Measurements from ENCODE around the gene DHRS9.
"Not testable (repeated sequence)": the region's sequence is repeated elsewhere in the genome, so short reads cannot be mapped to it uniquely, and the experiment has no call there.

The DHRS9 gene

GRCh38 chr2:169136428-169136827 is 67.1 kb downstream of the DHRS9 start:
- not testable (repeated sequence) for FAIRE-seq

DNA sequence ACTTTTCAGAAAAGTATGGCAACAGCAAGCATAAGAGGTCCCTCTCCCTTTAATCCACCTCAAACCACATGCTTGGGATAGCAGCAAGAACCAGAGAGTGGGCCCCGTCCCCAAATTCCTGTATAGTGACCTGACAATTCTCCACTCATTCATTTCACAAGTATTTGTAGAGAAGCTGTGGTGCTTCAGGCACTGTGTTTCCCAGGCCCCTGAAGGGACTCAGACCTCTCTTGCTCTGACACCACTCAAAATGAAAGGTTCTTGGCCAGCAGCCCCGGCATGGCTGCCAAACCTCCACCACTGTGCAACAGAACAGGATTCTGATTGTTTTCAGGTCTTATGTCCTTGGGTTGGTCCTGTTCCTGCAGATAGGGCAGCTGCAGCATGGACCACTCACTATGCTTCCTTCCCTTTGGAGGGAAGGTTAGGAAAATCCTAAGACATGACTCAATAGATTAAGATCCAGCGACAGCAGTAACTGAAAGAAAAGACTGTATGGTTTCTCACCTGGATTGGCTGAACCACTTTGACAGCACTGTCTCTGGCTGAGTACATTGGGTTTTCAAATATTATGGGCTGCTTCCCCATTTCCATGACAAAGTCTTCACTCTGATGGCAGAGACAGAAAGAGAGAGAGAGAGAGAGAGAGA is 67.6 kb downstream of the DHRS9 start:
- FAIRE-seq: no peak

GRCh38 chr2:169137924-169138323 is 68.6 kb downstream of the DHRS9 start:
- no peak for FAIRE-seq

DNA sequence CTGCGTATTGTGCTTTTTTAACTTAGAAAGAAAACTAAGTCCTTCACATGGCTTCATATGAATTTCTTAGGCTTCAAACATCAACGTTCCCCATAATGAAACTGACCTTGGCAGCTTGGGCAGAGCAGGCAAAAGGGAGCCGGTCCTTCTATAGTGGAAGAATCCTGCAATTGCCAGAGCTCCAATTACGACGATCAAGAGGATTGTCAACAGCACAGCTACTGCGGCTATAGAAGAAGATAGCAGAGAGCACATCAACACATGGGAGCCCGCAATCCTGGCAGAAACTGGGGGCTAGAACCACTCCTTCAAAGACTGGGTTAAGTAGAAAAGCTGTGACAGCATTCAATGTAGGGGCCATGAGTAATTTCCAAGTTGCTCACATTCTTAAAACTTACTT is 69.8 kb downstream of the DHRS9 start:
- no peak for FAIRE-seq

- no peak for FAIRE-seq
Observed at GRCh38 chr2:169139993-169140767, 70.8 kb downstream of the DHRS9 start.

DNA sequence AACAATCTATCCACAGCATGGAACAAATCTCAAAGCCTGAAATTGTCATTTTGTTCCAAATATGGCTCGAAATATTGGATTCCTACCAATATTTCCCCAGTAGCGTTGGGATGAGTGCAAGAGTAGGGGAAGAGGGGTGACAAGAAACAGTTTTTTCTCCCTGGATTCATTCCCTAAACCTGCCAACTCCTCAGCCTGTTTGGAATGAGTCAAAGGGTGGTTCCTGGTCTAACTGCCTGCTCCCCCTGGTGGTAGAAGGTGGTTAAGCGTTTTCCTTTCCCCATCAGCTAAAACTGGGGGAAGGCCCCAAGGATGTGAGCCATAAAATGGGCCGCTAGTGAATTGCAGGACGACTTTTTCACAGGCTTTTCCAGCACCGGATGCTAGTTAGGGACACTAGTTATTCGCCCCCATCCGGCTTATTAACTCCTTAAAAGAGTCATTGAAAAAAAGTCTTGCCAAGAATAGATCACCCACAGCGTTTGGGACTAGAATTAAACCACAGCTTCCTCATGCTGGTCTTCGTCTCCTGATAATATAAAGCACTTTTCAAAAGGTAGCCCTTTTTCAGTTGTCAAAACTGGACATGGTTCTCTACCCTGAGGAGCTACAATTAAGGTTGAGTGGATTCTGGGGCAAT is 72.5 kb downstream of the DHRS9 start:
- FAIRE-seq: no peak

- no peak for FAIRE-seq
Observed at GRCh38 chr2:169143998-169144397, 74.6 kb downstream of the DHRS9 start.
